Liver (tissue), 3 donors: ENCODE data around the gene ATG2B.

Experiments
- ATF3 ChIP-seq: IDR thresholded peaks from 2 replicates; pipeline ENCODE4 v1.6.1; 2016; ENCODE audit warnings: antibody characterized with exemption
- EGR1 ChIP-seq, 2 donors: IDR thresholded peaks; 2 replicates each; pipeline ENCODE4 v1.6.1; 2016 to 2018; ENCODE audit warnings: antibody characterized with exemption in 2 of 2, low read depth in 2 of 2
- HNF4A ChIP-seq, 2 donors: conservative IDR thresholded peaks; 2 replicates each; pipeline ENCODE4 v1.6.1; 2016; ENCODE audit warnings: antibody characterized with exemption in 2 of 2, mild to moderate bottlenecking in 2 of 2
- HNF4G ChIP-seq: IDR thresholded peaks from 2 replicates; pipeline ENCODE4 v1.6.1; 2016; ENCODE audit warnings: antibody characterized with exemption
- JUND ChIP-seq, 2 donors: IDR thresholded peaks; 2 replicates each; pipeline ENCODE4 v1.6.1; 2016; ENCODE audit warnings: antibody characterized with exemption in 2 of 2
- RAD21 ChIP-seq, 2 donors: IDR thresholded peaks; 2 replicates each; pipeline ENCODE4 v1.6.1; 2016; ENCODE audit warnings: antibody characterized with exemption in 2 of 2, mild to moderate bottlenecking in 2 of 2
- REST ChIP-seq: IDR thresholded peaks from 2 replicates; pipeline ENCODE4 v1.6.1; 2016; ENCODE audit warnings: antibody characterized with exemption, mild to moderate bottlenecking
- TF ChIP-seq, protein P1 (sequence below): fragments of 150-350 bp; IDR thresholded peaks from 2 replicates; pipeline ENCODE4 v1.5.1; 2017; ENCODE audit warnings: improper control_type of control experiment, low read depth, low read length; ENCODE audit not compliant: missing input control
- TF ChIP-seq, protein P2 (sequence below): IDR thresholded peaks from 2 replicates; pipeline ENCODE4 v1.6.1; 2016; ENCODE audit warnings: antibody characterized with exemption
- TF ChIP-seq, protein P3 (sequence below): IDR thresholded peaks from 2 replicates; pipeline ENCODE4 v1.6.1; 2016; ENCODE audit warnings: antibody characterized with exemption
- donor health status: healthy.
- donor health status: healthy.

DNA sequence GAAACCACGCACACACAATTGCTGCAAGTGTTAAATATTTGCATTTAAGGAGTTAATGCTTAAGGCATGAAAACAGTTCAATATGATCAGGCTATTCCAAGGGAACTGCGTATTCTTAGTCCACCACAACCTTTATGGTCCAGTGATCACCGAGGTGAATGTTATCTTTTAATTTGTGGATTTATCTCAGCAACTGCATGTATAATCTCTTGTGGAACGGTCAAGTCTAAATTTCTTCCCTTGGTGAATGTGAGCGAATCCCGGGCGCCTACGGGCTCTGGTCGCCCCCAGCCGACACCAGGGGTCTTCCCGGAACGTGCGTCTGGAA is 27.8 kb upstream of the ATG2B start:
- TF ChIP-seq, protein P1, sequence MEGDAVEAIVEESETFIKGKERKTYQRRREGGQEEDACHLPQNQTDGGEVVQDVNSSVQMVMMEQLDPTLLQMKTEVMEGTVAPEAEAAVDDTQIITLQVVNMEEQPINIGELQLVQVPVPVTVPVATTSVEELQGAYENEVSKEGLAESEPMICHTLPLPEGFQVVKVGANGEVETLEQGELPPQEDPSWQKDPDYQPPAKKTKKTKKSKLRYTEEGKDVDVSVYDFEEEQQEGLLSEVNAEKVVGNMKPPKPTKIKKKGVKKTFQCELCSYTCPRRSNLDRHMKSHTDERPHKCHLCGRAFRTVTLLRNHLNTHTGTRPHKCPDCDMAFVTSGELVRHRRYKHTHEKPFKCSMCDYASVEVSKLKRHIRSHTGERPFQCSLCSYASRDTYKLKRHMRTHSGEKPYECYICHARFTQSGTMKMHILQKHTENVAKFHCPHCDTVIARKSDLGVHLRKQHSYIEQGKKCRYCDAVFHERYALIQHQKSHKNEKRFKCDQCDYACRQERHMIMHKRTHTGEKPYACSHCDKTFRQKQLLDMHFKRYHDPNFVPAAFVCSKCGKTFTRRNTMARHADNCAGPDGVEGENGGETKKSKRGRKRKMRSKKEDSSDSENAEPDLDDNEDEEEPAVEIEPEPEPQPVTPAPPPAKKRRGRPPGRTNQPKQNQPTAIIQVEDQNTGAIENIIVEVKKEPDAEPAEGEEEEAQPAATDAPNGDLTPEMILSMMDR: no peak
- TF ChIP-seq, protein P2, sequence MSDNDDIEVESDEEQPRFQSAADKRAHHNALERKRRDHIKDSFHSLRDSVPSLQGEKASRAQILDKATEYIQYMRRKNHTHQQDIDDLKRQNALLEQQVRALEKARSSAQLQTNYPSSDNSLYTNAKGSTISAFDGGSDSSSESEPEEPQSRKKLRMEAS: no peak
- no peak for TF ChIP-seq REST
- TF ChIP-seq JUND (IDR thresholded peaks at IDR 0.05): no peak
- TF ChIP-seq RAD21 (IDR thresholded peaks at IDR 0.05): no peak
- no peak for TF ChIP-seq HNF4G
- TF ChIP-seq HNF4A (conservative IDR thresholded peaks at IDR 0.05): no peak
- no peak for TF ChIP-seq ATF3
- TF ChIP-seq, protein P3, sequence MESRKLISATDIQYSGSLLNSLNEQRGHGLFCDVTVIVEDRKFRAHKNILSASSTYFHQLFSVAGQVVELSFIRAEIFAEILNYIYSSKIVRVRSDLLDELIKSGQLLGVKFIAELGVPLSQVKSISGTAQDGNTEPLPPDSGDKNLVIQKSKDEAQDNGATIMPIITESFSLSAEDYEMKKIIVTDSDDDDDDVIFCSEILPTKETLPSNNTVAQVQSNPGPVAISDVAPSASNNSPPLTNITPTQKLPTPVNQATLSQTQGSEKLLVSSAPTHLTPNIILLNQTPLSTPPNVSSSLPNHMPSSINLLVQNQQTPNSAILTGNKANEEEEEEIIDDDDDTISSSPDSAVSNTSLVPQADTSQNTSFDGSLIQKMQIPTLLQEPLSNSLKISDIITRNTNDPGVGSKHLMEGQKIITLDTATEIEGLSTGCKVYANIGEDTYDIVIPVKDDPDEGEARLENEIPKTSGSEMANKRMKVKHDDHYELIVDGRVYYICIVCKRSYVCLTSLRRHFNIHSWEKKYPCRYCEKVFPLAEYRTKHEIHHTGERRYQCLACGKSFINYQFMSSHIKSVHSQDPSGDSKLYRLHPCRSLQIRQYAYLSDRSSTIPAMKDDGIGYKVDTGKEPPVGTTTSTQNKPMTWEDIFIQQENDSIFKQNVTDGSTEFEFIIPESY: no peak
- TF ChIP-seq EGR1 (IDR thresholded peaks at IDR 0.05; ENCODE audit: low read depth in 2 of 2): no peak
